GM12865 (cell line): Measurements from ENCODE around the gene INPP4B.

Source experiments
- DNase-seq: peaks from one replicate; pipeline ENCODE4 v3.0.0; 2010; ENCODE audit warnings: low read depth
- H3K4me3 ChIP-seq: 2 replicates; pipeline ENCODE4 v1.5.1; 2011; ENCODE audit warnings: mild to moderate bottlenecking, low read depth, low read length, control low read depth
- TF ChIP-seq, protein P1 (sequence below): IDR thresholded peaks from 2 replicates; pipeline ENCODE4 v1.5.1; 2011; ENCODE audit warnings: low read length, control low read depth, low read depth, inconsistent platforms; ENCODE audit not compliant: insufficient read depth; ENCODE audit errors: missing control alignments

Gene INPP4B

GRCh38 chr4:142554412-142554811, 291.7 kb downstream of the INPP4B start:
- TF ChIP-seq, protein P1, sequence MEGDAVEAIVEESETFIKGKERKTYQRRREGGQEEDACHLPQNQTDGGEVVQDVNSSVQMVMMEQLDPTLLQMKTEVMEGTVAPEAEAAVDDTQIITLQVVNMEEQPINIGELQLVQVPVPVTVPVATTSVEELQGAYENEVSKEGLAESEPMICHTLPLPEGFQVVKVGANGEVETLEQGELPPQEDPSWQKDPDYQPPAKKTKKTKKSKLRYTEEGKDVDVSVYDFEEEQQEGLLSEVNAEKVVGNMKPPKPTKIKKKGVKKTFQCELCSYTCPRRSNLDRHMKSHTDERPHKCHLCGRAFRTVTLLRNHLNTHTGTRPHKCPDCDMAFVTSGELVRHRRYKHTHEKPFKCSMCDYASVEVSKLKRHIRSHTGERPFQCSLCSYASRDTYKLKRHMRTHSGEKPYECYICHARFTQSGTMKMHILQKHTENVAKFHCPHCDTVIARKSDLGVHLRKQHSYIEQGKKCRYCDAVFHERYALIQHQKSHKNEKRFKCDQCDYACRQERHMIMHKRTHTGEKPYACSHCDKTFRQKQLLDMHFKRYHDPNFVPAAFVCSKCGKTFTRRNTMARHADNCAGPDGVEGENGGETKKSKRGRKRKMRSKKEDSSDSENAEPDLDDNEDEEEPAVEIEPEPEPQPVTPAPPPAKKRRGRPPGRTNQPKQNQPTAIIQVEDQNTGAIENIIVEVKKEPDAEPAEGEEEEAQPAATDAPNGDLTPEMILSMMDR, result no peak
- no peak overlapping the region for H3K4me3 ChIP-seq
- no peak for DNase-seq

GRCh38 chr4:142551517-142552305, 294.4 kb downstream of the INPP4B start:
- DNase-seq, result no peak

DNA sequence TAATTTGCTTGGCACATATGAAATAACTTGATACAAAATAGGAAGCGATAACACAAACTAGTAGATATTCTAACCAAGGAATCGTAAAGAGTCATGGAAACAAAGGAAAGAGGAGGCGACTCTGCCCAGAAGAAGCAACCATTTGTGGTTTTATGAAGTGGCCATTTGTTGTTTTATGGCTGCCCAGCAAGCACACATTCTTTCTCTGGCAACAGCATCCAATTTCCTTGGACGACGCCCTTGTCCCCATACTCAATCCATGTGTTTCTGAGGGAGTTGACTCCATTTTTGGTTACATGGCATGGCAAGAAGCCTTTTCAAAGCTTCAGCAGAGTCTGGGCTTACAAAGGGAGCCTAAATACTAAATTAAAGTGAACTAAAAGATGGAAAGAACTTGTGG, 295.1 kb downstream of the INPP4B start:
- TF ChIP-seq, protein P1, result no peak
- no peak for DNase-seq
- no peak overlapping the region for H3K4me3 ChIP-seq

More at GRCh38 chr4:142551517-142552305, 294.4 kb downstream of the INPP4B start:
- H3K4me3 ChIP-seq, result no peak overlapping the region
- TF ChIP-seq, protein P1, result no peak

DNA sequence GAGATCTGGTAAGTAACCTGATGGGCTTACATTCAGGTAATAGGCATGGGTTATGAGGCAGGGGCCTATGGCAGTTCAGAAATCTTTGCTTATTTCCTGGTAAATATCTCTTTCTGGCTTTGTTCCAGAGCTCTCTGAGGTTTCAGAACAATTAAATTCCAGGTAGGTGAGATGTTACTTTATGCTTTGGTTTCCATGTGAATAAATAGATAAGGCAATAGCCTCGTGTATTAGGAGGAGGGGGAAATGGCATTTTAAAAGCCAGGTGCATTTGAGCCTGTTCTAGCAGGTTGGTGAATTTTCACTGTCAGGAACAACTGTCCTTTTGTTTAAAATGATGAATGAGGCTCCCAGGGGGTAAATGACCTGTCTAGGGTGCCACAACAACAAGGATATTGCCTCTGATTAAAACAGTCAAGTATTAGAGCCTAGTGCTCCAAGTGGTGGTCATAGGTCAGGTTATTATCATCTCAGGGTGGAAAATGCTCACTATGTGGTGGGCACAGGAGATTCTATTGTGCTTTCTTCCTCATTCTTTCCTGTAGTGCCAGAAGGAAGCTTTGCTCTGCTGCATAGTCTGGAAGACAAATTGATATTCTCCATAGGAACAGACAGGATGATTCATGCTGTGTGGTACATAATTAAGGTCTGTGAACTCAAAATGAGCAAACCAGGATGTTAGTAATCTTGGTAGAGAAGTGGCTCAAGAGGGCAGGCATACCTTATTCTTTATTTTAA, 296.2 kb downstream of the INPP4B start:
- TF ChIP-seq, protein P1, result no peak
- H3K4me3 ChIP-seq, result no peak overlapping the region
- no peak for DNase-seq

DNA sequence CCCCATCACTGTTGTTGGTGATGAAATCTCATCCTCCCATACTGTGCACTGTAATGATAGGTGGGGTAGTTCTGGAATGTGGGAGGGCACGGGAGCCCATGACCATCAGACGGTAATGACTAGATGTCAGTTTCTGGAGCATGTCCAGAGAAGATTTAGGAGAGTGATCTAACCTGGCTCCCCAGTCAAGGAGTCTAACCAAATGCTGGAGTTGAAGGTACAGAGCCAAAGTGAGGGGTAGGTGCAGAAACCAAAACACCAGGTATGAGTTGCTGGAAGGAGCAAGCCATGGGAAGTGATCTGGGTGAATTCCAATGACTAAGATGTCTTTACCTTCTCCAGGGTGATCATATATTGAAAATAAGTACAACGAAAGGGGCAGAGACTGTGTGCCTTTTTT, 296.9 kb downstream of the INPP4B start:
- TF ChIP-seq, protein P1, result no peak
- H3K4me3 ChIP-seq, result no peak overlapping the region
- no peak for DNase-seq

GRCh38 chr4:142548491-142548890, 297.6 kb downstream of the INPP4B start:
- H3K4me3 ChIP-seq, result no peak overlapping the region
- TF ChIP-seq, protein P1, result no peak
- DNase-seq, result no peak

GRCh38 chr4:142547974-142548373, 298.1 kb downstream of the INPP4B start:
- TF ChIP-seq, protein P1, result no peak
- no peak for DNase-seq
- no peak overlapping the region for H3K4me3 ChIP-seq
